CD4-positive, alpha-beta T cell treated with Interleukin-17A for 1 hour (primary cell): ENCODE data around the gene PELI2.

Source experiments
- DNase-seq: peaks from one replicate; pipeline ENCODE4 v3.0.0-alpha.2; 2020

The PELI2 gene

GRCh38 chr14:56313789-56314188, 195.6 kb downstream of the PELI2 start:
- DNase-seq: no peak

- DNase-seq: no peak
Observed at GRCh38 chr14:56318393-56319115, 200.3 kb downstream of the PELI2 start.

GRCh38 chr14:56321861-56322260, 203.7 kb downstream of the PELI2 start:
- no peak for DNase-seq

GRCh38 chr14:56322531-56322930, 204.3 kb downstream of the PELI2 start:
- DNase-seq: no peak

- DNase-seq: no peak
Observed at GRCh38 chr14:56324454-56324853, 206.2 kb downstream of the PELI2 start.

- no peak for DNase-seq
Observed at GRCh38 chr14:56324856-56325699, 206.9 kb downstream of the PELI2 start.

- no peak for DNase-seq
Observed at GRCh38 chr14:56328021-56328420, 209.8 kb downstream of the PELI2 start.

GRCh38 chr14:56331592-56332216, 213.5 kb downstream of the PELI2 start:
- no peak for DNase-seq

GRCh38 chr14:56333359-56334292, 215.4 kb downstream of the PELI2 start:
- DNase-seq: no peak

- no peak for DNase-seq
Observed at GRCh38 chr14:56334458-56334857, 216.2 kb downstream of the PELI2 start.

GRCh38 chr14:56338674-56339073, 220.5 kb downstream of the PELI2 start:
- DNase-seq: no peak

- DNase-seq: peak; percentile 43
Observed at GRCh38 chr14:56339855-56340701, 221.9 kb downstream of the PELI2 start.

GRCh38 chr14:56340932-56341331, 222.7 kb downstream of the PELI2 start:
- DNase-seq: no peak

GRCh38 chr14:56341766-56342493, 223.7 kb downstream of the PELI2 start:
- DNase-seq: no peak

GRCh38 chr14:56342494-56342942, 224.3 kb downstream of the PELI2 start:
- no peak for DNase-seq

GRCh38 chr14:56349960-56350359, 231.7 kb downstream of the PELI2 start:
- no peak for DNase-seq
